GM19351 (cell line): Measurements from ENCODE around the gene TTC28.

Experiments used
- ATAC-seq: cut with Tn5 transposase; IDR thresholded peaks from one replicate; pipeline ENCODE4 v1.9.1; 2021; ENCODE audit warnings: mild to moderate bottlenecking, moderate library complexity; ENCODE audit not compliant: unreplicated experiment

TTC28 gene

GRCh38 chr22:27961680-27962079, 718.0 kb downstream of the TTC28 start:
- no peak for ATAC-seq

GRCh38 chr22:27961182-27961581, 718.5 kb downstream of the TTC28 start:
- ATAC-seq = no peak

GRCh38 chr22:27959335-27960090, 720.1 kb downstream of the TTC28 start:
- ATAC-seq = no peak

- ATAC-seq = no peak
Measured at GRCh38 chr22:27952779-27953178, 726.9 kb downstream of the TTC28 start.

GRCh38 chr22:27952091-27952490, 727.5 kb downstream of the TTC28 start:
- no peak for ATAC-seq

- ATAC-seq = no peak
Measured at GRCh38 chr22:27949421-27949820, 730.2 kb downstream of the TTC28 start.

- ATAC-seq = no peak
Measured at GRCh38 chr22:27948569-27948968, 731.1 kb downstream of the TTC28 start.

- ATAC-seq = no peak
Measured at GRCh38 chr22:27947448-27947847, 732.2 kb downstream of the TTC28 start.

- ATAC-seq = no peak
Measured at GRCh38 chr22:27941143-27941542, 738.5 kb downstream of the TTC28 start.

- ATAC-seq = no peak
Measured at GRCh38 chr22:27937453-27937852, 742.2 kb downstream of the TTC28 start.

- no peak for ATAC-seq
Measured at GRCh38 chr22:27935897-27936296, 743.7 kb downstream of the TTC28 start.

- no peak for ATAC-seq
Measured at GRCh38 chr22:27934069-27934468, 745.6 kb downstream of the TTC28 start.

GRCh38 chr22:27933186-27933983, 746.3 kb downstream of the TTC28 start:
- no peak for ATAC-seq

- no peak for ATAC-seq
Measured at GRCh38 chr22:27930331-27931060, 749.1 kb downstream of the TTC28 start.
